ENCODE measurements around the gene PTPRT.

DNA sequence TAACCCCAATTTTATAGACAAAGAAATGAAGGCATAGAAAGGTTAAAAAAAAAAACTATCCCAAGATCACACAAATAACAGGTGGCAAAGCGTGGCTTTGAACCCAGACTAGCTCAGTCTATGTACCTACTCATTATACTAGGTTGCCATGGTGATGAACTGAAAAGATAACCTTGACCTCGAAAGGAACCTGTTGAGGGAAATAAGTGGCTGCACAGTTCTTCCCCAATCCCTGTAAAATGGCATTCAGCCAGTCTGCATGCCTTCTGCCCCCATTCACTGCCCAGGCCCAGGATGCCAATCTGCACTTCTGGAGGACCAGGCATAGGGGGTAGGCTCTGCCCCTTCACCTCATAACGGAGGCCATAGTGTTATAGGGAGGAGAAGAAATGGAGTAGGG is 295.2 kb downstream of the PTPRT start:
- TF ChIP-seq, protein P1, sequence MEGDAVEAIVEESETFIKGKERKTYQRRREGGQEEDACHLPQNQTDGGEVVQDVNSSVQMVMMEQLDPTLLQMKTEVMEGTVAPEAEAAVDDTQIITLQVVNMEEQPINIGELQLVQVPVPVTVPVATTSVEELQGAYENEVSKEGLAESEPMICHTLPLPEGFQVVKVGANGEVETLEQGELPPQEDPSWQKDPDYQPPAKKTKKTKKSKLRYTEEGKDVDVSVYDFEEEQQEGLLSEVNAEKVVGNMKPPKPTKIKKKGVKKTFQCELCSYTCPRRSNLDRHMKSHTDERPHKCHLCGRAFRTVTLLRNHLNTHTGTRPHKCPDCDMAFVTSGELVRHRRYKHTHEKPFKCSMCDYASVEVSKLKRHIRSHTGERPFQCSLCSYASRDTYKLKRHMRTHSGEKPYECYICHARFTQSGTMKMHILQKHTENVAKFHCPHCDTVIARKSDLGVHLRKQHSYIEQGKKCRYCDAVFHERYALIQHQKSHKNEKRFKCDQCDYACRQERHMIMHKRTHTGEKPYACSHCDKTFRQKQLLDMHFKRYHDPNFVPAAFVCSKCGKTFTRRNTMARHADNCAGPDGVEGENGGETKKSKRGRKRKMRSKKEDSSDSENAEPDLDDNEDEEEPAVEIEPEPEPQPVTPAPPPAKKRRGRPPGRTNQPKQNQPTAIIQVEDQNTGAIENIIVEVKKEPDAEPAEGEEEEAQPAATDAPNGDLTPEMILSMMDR (conservative IDR thresholded peaks at IDR 0.05; ENCODE audit: low read depth, low read length), result no peak
- no peak for TF ChIP-seq EZH2 (IDR thresholded peaks at IDR 0.05; ENCODE audit: borderline replicate concordance, low read depth, low read length, poor library complexity, severe bottlenecking)
